H9 (cell line): ENCODE data around the gene HES3. TPM values are rescaled to one million over a fixed set of nuclear protein-coding genes. Genes with fewer than 3 reads are reported as not detected.

ENCODE experiments used
- DNase-seq: peaks from one replicate; pipeline ENCODE4 v3.0.0-alpha.2; 2017
- H2AFZ ChIP-seq: one replicate; pipeline ENCODE4 v1.6.1; 2013; ENCODE audit warnings: mild to moderate bottlenecking, low read length, control low read depth, moderate library complexity
- H2AK5ac ChIP-seq: 2 replicates; pipeline ENCODE4 v1.6.1; 2013; ENCODE audit warnings: low read length, control low read depth, mixed read lengths; ENCODE audit not compliant: insufficient read length
- H2BK120ac ChIP-seq: one replicate; pipeline ENCODE4 v1.6.1; 2013; ENCODE audit warnings: low read depth, mild to moderate bottlenecking, low read length, control low read depth, inconsistent platforms; ENCODE audit not compliant: poor library complexity, severe bottlenecking
- H2BK12ac ChIP-seq: 2 replicates; pipeline ENCODE4 v1.6.1; 2013; ENCODE audit warnings: low read length, control low read depth, mixed read lengths, low read depth; ENCODE audit not compliant: insufficient read length
- H2BK15ac ChIP-seq: 2 replicates; pipeline ENCODE4 v1.6.1; 2013; ENCODE audit warnings: low read depth, low read length, control low read depth
- H2BK20ac ChIP-seq: one replicate; pipeline ENCODE4 v1.6.1; 2013; ENCODE audit warnings: low read depth, mild to moderate bottlenecking, low read length, control low read depth, inconsistent platforms; ENCODE audit not compliant: poor library complexity, severe bottlenecking
- H2BK5ac ChIP-seq: 2 replicates; pipeline ENCODE4 v1.6.1; 2013; ENCODE audit warnings: low read length, control low read depth, mixed read lengths; ENCODE audit not compliant: insufficient read length
- H3K14ac ChIP-seq: 2 replicates; pipeline ENCODE4 v1.6.1; 2013; ENCODE audit warnings: low read length, control low read depth; ENCODE audit not compliant: insufficient read depth
- H3K18ac ChIP-seq: 2 replicates; pipeline ENCODE4 v1.6.1; 2013; ENCODE audit warnings: low read depth, mild to moderate bottlenecking, mixed read lengths, low read length, control low read depth; ENCODE audit not compliant: insufficient read length
- H3K23ac ChIP-seq: 2 replicates; pipeline ENCODE4 v1.6.1; 2013; ENCODE audit warnings: low read length, control low read depth, mixed read lengths, low read depth; ENCODE audit not compliant: insufficient read length
- H3K23me2 ChIP-seq: 2 replicates; pipeline ENCODE4 v1.6.1; 2013; ENCODE audit warnings: low read depth, mild to moderate bottlenecking, mixed read lengths, low read length, control low read depth; ENCODE audit not compliant: insufficient read length, poor library complexity, severe bottlenecking
- H3K27ac ChIP-seq: 2 replicates; pipeline ENCODE4 v1.5.1; 2013; ENCODE audit warnings: low read length, control low read depth, mixed read lengths, low read depth; ENCODE audit not compliant: insufficient read length
- H3K27me3 ChIP-seq: 2 replicates; pipeline ENCODE4 v1.6.1; 2013; ENCODE audit warnings: low read length, control low read depth, inconsistent platforms; ENCODE audit not compliant: insufficient read depth
- H3K4ac ChIP-seq: 2 replicates; pipeline ENCODE4 v1.6.1; 2013; ENCODE audit warnings: low read depth, mild to moderate bottlenecking, control low read depth, inconsistent platforms, low read length, moderate library complexity
- H3K4me1 ChIP-seq: 2 replicates; pipeline ENCODE4 v1.6.1; 2013; ENCODE audit warnings: low read length, control low read depth, inconsistent platforms; ENCODE audit not compliant: insufficient read depth
- H3K4me2 ChIP-seq: 2 replicates; pipeline ENCODE4 v1.6.1; 2013; ENCODE audit warnings: low read length, control low read depth, mixed read lengths; ENCODE audit not compliant: insufficient read length, insufficient read depth
- H3K56ac ChIP-seq: 2 replicates; pipeline ENCODE4 v1.6.1; 2013; ENCODE audit warnings: low read depth, mild to moderate bottlenecking, mixed read lengths, low read length, control low read depth; ENCODE audit not compliant: insufficient read length
- H3K79me1 ChIP-seq: 2 replicates; pipeline ENCODE4 v1.6.1; 2013; ENCODE audit warnings: low read depth, mild to moderate bottlenecking, moderate library complexity, low read length, control low read depth, inconsistent platforms; ENCODE audit not compliant: insufficient read depth, poor library complexity, severe bottlenecking
- H3K79me2 ChIP-seq: 2 replicates; pipeline ENCODE4 v1.6.1; 2013; ENCODE audit warnings: low read length, control low read depth, inconsistent platforms; ENCODE audit not compliant: insufficient read depth
- H3K9ac ChIP-seq: 2 replicates; pipeline ENCODE4 v1.6.1; 2013; ENCODE audit warnings: low read length, control low read depth, mixed read lengths; ENCODE audit not compliant: insufficient read length; ENCODE audit errors: extremely low read depth
- H3K9me3 ChIP-seq: one replicate; pipeline ENCODE4 v1.6.1; 2013; ENCODE audit warnings: low read depth, low read length, inconsistent platforms; ENCODE audit not compliant: control insufficient read depth
- H3T11ph ChIP-seq: one replicate; pipeline ENCODE4 v1.6.1; 2013; ENCODE audit warnings: mild to moderate bottlenecking, low read length, control low read depth, inconsistent platforms
- H4K20me1 ChIP-seq: one replicate; pipeline ENCODE4 v1.6.1; 2013; ENCODE audit not compliant: control insufficient read depth, insufficient read length, insufficient read depth
- H4K5ac ChIP-seq: 2 replicates; pipeline ENCODE4 v1.6.1; 2013; ENCODE audit warnings: low read depth, mild to moderate bottlenecking, mixed read lengths, low read length, control low read depth; ENCODE audit not compliant: insufficient read length
- H4K8ac ChIP-seq: replicated peaks from 2 replicates; pipeline ENCODE4 v1.6.1; 2013; ENCODE audit warnings: low read length, control low read depth, mixed read lengths, low read depth; ENCODE audit not compliant: insufficient read length
- H4K91ac ChIP-seq: 2 replicates; pipeline ENCODE4 v1.6.1; 2013; ENCODE audit warnings: low read depth, mild to moderate bottlenecking, moderate library complexity, mixed read lengths, low read length, control low read depth; ENCODE audit not compliant: insufficient read length
- H3K27ac Mint-ChIP-seq, 3 experiments: 2 replicates in 2 of 3; 3 replicates in 1 of 3; pipeline ENCODE4 v1.8.0; 2020 to 2021; ENCODE audit warnings: mixed read lengths in 3 of 3, mild to moderate bottlenecking in 1 of 3, moderate library complexity in 1 of 3
- H3K27me3 Mint-ChIP-seq: 2 replicates; pipeline ENCODE4 v1.8.0; 2021; ENCODE audit warnings: low read depth, mild to moderate bottlenecking, moderate library complexity, mixed read lengths
- H3K36me3 Mint-ChIP-seq, 3 experiments: 2 replicates in 2 of 3; 3 replicates in 1 of 3; pipeline ENCODE4 v1.8.0; 2020 to 2021; ENCODE audit warnings: low read depth in 3 of 3, mixed read lengths in 3 of 3; ENCODE audit not compliant: insufficient read depth in 1 of 3
- H3K4me1 Mint-ChIP-seq, 2 experiments: 2 replicates each; pipeline ENCODE4 v1.8.0; 2020; ENCODE audit warnings: mixed read lengths in 2 of 2
- H3K4me3 Mint-ChIP-seq, 2 experiments: 2 replicates in 1 of 2; 3 replicates in 1 of 2; pipeline ENCODE4 v1.8.0; 2020 to 2021; ENCODE audit warnings: mild to moderate bottlenecking in 2 of 2, mixed read lengths in 2 of 2, moderate library complexity in 1 of 2
- H3K9me3 Mint-ChIP-seq, 2 experiments: 2 replicates in 1 of 2; 3 replicates in 1 of 2; pipeline ENCODE4 v1.8.0; 2020; ENCODE audit warnings: mild to moderate bottlenecking in 2 of 2, mixed read lengths in 2 of 2, moderate library complexity in 1 of 2
- WGBS: extraction: QIAGEN DNeasy Blood & Tissue Kit; methylation state at CpG from one replicate; pipeline ENCODE4 v1.1.7; 2013; ENCODE audit warnings: missing lambda C conversion rate, low lambda C conversion rate, mixed read lengths; ENCODE audit not compliant: insufficient read length; ENCODE audit errors: extremely low coverage; 5-methylcytosine and 5-hydroxymethylcytosine counted together
- total RNA-seq: library from RNA; stranded (reverse); gene quantifications from 2 replicates; pipeline ENCODE4 v1.2.1, GENCODE V29; 2021
- TF ChIP-seq, protein P1 (sequence below): fragments of 200-600 bp; sonication (generic); conservative IDR thresholded peaks from 3 replicates; pipeline ENCODE4 v1.8.0; 2021; ENCODE audit warnings: antibody characterized with exemption, mild to moderate bottlenecking

Gene HES3
- total RNA-seq, 1 experiment from 2014 or later = 89.9 TPM

DNA sequence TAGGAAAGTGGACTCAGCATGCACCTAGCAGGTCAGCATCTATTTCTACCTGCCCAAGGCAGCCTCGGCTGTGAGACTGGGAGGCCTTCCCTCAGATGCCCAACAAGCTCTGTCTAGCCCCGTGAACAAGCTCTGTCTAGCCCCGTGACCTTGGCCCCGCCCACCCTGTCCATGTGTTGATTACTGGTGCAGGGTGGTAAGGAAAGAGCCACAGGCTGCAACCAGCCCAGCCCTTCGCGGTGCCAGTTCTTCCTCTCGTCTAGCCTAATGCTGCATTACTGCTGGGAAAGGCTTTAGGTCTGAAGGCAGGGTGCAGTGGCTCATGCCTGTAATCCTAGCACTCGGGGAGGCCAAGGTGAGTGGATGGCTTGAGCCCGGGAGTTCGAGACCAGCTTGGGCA, 14.7 kb downstream of the HES3 start:
- H2AK5ac ChIP-seq = no peak overlapping the region
- H4K5ac ChIP-seq = no peak overlapping the region
- H3K9me3 ChIP-seq = no peaks in the 10 kb centered on the region
- Mint-ChIP-seq H3K9me3 (no peaks in the 10 kb centered on the region), H3K36me3 (peaks cover 0 to 3% (median 0%) of the 10 kb centered on the region in 3 experiments; a peak in 4 of 7 replicates), H3K4me3 (no peak overlapping the region; a peak in 1 of 5 replicates), H3K27me3 (peaks cover 46% of the 10 kb centered on the region), H3K4me1 (peaks cover 4 to 11% of the 10 kb centered on the region in 2 experiments; a peak in 3 of 4 replicates), H3K27ac (no peak overlapping the region)
- no peak overlapping the region for H2BK120ac ChIP-seq
- H3K79me2 ChIP-seq = no peaks in the 10 kb centered on the region
- no peak for DNase-seq
- no peak overlapping the region for H3K27ac ChIP-seq
- H3K4me1 ChIP-seq = no peaks in the 10 kb centered on the region
- H4K91ac ChIP-seq = no peak overlapping the region
- no peak overlapping the region for H2BK12ac ChIP-seq
- no peak overlapping the region for H2BK15ac ChIP-seq
- H3K56ac ChIP-seq = no peak overlapping the region
- WGBS = no CpG with 5 or more reads among the region's 10 CpGs
- no peak overlapping the region for H4K8ac ChIP-seq
- H2BK5ac ChIP-seq = no peak overlapping the region
- H4K20me1 ChIP-seq = no peaks in the 10 kb centered on the region
- no peak overlapping the region for H3K14ac ChIP-seq
- peaks cover 4% of the 10 kb centered on the region for H3K23me2 ChIP-seq
- H3K79me1 ChIP-seq = no peaks in the 10 kb centered on the region
- peaks cover 7% of the 10 kb centered on the region; the same call in 1 of the 2 replicates for H3K27me3 ChIP-seq
- H3K18ac ChIP-seq = no peak overlapping the region
- no peak overlapping the region for H2AFZ ChIP-seq
- no peak overlapping the region for H2BK20ac ChIP-seq
- TF ChIP-seq, protein P1, sequence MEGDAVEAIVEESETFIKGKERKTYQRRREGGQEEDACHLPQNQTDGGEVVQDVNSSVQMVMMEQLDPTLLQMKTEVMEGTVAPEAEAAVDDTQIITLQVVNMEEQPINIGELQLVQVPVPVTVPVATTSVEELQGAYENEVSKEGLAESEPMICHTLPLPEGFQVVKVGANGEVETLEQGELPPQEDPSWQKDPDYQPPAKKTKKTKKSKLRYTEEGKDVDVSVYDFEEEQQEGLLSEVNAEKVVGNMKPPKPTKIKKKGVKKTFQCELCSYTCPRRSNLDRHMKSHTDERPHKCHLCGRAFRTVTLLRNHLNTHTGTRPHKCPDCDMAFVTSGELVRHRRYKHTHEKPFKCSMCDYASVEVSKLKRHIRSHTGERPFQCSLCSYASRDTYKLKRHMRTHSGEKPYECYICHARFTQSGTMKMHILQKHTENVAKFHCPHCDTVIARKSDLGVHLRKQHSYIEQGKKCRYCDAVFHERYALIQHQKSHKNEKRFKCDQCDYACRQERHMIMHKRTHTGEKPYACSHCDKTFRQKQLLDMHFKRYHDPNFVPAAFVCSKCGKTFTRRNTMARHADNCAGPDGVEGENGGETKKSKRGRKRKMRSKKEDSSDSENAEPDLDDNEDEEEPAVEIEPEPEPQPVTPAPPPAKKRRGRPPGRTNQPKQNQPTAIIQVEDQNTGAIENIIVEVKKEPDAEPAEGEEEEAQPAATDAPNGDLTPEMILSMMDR = no peak
- no peak overlapping the region for H3K4ac ChIP-seq
- no peak overlapping the region for H3K9ac ChIP-seq
- no peak overlapping the region for H3T11ph ChIP-seq
- H3K23ac ChIP-seq = no peak overlapping the region
- H3K4me2 ChIP-seq = no peak overlapping the region
